ENCODE measurements around the gene RBP2. TPM values are rescaled to one million over a fixed set of nuclear protein-coding genes. Genes with fewer than 3 reads are reported as not detected.

RBP2 gene
- total and polyA plus RNA-seq, 2 donors (not counting 3 experiments of a cell fraction or from before 2014, with no cell fraction given): not detected

DNA sequence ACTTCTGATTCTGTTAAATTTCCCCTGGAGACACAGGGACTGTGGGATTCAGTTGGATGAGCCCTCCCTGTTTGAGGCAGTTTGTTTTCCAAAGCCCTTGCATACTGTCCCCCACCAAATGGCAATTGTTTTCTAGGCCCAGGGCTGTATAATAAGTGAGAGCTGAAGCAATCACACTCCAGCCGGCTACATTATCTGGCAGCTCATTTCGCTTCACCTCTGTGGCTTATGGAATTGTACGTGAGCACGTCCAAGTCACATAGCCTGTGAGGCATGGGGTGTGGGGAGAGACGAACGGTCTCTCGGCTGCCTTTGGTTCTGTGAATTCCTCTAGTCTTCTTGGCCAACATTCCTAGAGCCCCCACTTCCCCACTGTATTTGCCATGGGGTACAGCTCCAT is 10.7 kb downstream of the RBP2 start:
- H3K9me3 ChIP-seq (replicated peaks; ENCODE audit: control insufficient read depth, insufficient read depth, low read length): no peaks in the 10 kb centered on the region
- H3K36me3 ChIP-seq (ENCODE audit: control insufficient read depth in 2 of 2, extremely low read depth in 1 of 2, insufficient read depth in 2 of 2, low read length in 2 of 2): no peaks in the 10 kb centered on the region
- TF ChIP-seq, protein P1, sequence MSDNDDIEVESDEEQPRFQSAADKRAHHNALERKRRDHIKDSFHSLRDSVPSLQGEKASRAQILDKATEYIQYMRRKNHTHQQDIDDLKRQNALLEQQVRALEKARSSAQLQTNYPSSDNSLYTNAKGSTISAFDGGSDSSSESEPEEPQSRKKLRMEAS (IDR thresholded peaks at IDR 0.05; ENCODE audit: insufficient read depth, insufficient read length): no peak
- TF ChIP-seq GATA2 (IDR thresholded peaks at IDR 0.05; ENCODE audit: insufficient read depth, insufficient read length, low read depth, low read length) (no peak), POLR2AphosphoS5 (IDR thresholded peaks at IDR 0.05; ENCODE audit: insufficient read depth, low read depth, low read length) (no peak), POLR2A (IDR thresholded peaks at IDR 0.05; ENCODE audit: low read depth, low read length) (no peak), MYC (IDR thresholded peaks at IDR 0.05; ENCODE audit: low read depth, low read length) (no peak), FOS (IDR thresholded peaks at IDR 0.05; ENCODE audit: borderline replicate concordance, insufficient read depth, low read length) (no peak), JUN (IDR thresholded peaks at IDR 0.05; ENCODE audit: borderline replicate concordance, insufficient read depth, insufficient read length, low read depth) (no peak), EZH2 (IDR thresholded peaks at IDR 0.05; ENCODE audit: borderline replicate concordance, low read depth, low read length, severe bottlenecking) (no peak)
- TF ChIP-seq, protein P2, sequence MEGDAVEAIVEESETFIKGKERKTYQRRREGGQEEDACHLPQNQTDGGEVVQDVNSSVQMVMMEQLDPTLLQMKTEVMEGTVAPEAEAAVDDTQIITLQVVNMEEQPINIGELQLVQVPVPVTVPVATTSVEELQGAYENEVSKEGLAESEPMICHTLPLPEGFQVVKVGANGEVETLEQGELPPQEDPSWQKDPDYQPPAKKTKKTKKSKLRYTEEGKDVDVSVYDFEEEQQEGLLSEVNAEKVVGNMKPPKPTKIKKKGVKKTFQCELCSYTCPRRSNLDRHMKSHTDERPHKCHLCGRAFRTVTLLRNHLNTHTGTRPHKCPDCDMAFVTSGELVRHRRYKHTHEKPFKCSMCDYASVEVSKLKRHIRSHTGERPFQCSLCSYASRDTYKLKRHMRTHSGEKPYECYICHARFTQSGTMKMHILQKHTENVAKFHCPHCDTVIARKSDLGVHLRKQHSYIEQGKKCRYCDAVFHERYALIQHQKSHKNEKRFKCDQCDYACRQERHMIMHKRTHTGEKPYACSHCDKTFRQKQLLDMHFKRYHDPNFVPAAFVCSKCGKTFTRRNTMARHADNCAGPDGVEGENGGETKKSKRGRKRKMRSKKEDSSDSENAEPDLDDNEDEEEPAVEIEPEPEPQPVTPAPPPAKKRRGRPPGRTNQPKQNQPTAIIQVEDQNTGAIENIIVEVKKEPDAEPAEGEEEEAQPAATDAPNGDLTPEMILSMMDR (IDR thresholded peaks at IDR 0.05; ENCODE audit: extremely low read depth in 1 of 2, insufficient read depth in 1 of 2, low read depth in 1 of 2, low read length in 2 of 2): no peak
- H3K27me3 ChIP-seq (ENCODE audit: control insufficient read depth in 2 of 2, insufficient read depth in 2 of 2, low read length in 2 of 2): no peaks in the 10 kb centered on the region
- no peaks in the 10 kb centered on the region for H3K4me1 ChIP-seq (ENCODE audit: control insufficient read depth, extremely low read depth, insufficient read depth, low read length)
- H3K4me3 ChIP-seq (replicated peaks in 1 of 3; ENCODE audit: insufficient read depth in 1 of 3, low read depth in 1 of 3, low read length in 3 of 3): no peak overlapping the region
- no peaks in the 10 kb centered on the region for H3K79me2 ChIP-seq (ENCODE audit: control insufficient read depth, insufficient read depth, low read length)
- no peak overlapping the region for H3K4me2 ChIP-seq (ENCODE audit: insufficient read depth, low read length)
- intact Hi-C loops (cut with micrococcal nuclease): no loop called here
- POLR2A ChIA-PET: no interaction called here
- H3K9me1 ChIP-seq (replicated peaks; ENCODE audit: control insufficient read depth, extremely low read depth, insufficient read depth, low read length): no peaks in the 10 kb centered on the region
- CTCF ChIA-PET: no interaction called here
- no peak for FAIRE-seq
- BruUV-seq (replicated peaks): no TSS peak
- no peak for DNase-seq (ENCODE audit: low read depth, low spot score)
- dilution Hi-C loops (cut with MboI; ENCODE audit: extremely low pct_ligation_motif_present, low sequenced_read_pairs): no loop called here
- H4K20me1 ChIP-seq (replicated peaks; ENCODE audit: control insufficient read depth, extremely low read depth, insufficient read depth, low read length): no peaks in the 10 kb centered on the region
- H3K27ac ChIP-seq (ENCODE audit: insufficient read depth, low read depth, low read length): no peak overlapping the region
- H3K9ac ChIP-seq (replicated peaks; ENCODE audit: extremely low read depth, insufficient read depth, low read length): no peak overlapping the region
- no peak overlapping the region for H2AFZ ChIP-seq (ENCODE audit: low read depth, low read length)
